ENCODE results near the gene LEMD2. TPM values are rescaled to one million over a fixed set of nuclear protein-coding genes. Genes with fewer than 3 reads are reported as not detected.

Gene LEMD2
- total and polyA plus RNA-seq, 2 of the 4 experiments (the other 2 are of a cell fraction) = 26.5 to 43.6 TPM

DNA sequence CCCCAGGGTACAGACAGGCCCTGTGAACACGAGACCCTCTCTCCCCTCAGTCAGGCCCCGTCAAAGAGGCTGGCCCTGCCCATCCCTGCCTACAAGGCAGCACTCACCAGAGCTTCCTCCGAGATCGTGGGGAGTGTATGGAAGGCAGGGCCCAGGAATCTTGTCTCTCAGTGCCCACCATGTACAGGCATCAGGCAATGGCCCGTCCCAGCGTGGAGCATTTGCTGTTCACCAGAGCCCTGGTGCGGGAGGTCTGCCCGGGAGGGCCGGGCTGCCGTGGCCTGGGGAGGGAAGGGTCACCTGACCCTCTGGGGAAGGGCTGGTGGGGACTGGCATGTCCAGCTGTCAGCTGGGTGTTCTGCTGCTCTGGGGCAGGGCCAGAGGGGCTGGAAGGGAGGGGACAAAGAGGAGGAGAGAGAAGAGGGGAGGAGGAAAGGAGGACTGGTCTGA, 42.3 kb downstream of the LEMD2 start, which contains the start of gene IP6K3:
IP6K3 (minus strand) TSS at position 255 of the 450 bp plus-strand sequence. CDS start 11,429 bp downstream, outside the sequence.
- DNase-seq (no peak), ATAC-seq (ENCODE audit: low read depth) (peak; percentile 25)
- intact Hi-C loops (cut with micrococcal nuclease) (no loop called here), in situ Hi-C loops (cut with MboI; ENCODE audit: low sequenced_read_pairs) (no loop called here), dilution Hi-C loops (cut with HindIII; ENCODE audit: low sequenced_read_pairs, unreplicated experiment) (no loop called here)
- H3K36me3 ChIP-seq (ENCODE audit: control insufficient read depth, insufficient read depth, low read length) = no peaks in the 10 kb centered on the region
- H3K23ac ChIP-seq (ENCODE audit: low read depth, low read length) = peak within 1 kb of the TSS; percentile 74
- peak within 1 kb of the TSS; percentile 86 for H2AFZ ChIP-seq (replicated peaks; ENCODE audit: low read length, poor library complexity)
- peak within 1 kb of the TSS; percentile 94 for H3K14ac ChIP-seq (replicated peaks; ENCODE audit: low read depth, low read length)
- H3K27me3 ChIP-seq (ENCODE audit: control insufficient read depth, insufficient read depth, low read length) = peaks cover 6% of the 10 kb centered on the region; the same call in 1 of the 2 replicates
- TF ChIP-seq BHLHE40 (IDR thresholded peaks at IDR 0.05; ENCODE audit: low read depth, low read length) (no peak), CHD1 (IDR thresholded peaks at IDR 0.05; ENCODE audit: low read depth, low read length) (no peak), SMC3 (IDR thresholded peaks at IDR 0.05; ENCODE audit: low read depth, low read length) (no peak), MAZ (IDR thresholded peaks at IDR 0.05; ENCODE audit: borderline replicate concordance, low read depth, low read length) (no peak), MXI1 (IDR thresholded peaks at IDR 0.05; ENCODE audit: borderline replicate concordance, low read depth, low read length) (no peak), RCOR1 (IDR thresholded peaks at IDR 0.05; ENCODE audit: insufficient replicate concordance, low read length) (no peak), POLR2A (IDR thresholded peaks at IDR 0.05; ENCODE audit: low read depth, low read length) (no peak), CEBPB (IDR thresholded peaks at IDR 0.05; ENCODE audit: low read depth, low read length) (no peak), NFE2L2 (IDR thresholded peaks at IDR 0.05; ENCODE audit: low read depth, low read length) (no peak)
- POLR2A ChIA-PET (ENCODE audit: unreplicated experiment) = no interaction called here
- no peak within 1 kb of the TSS for H3K4me3 ChIP-seq (ENCODE audit: insufficient read depth, low read depth, low read length)
- peak within 1 kb of the TSS; percentile 87 for H2BK20ac ChIP-seq (ENCODE audit: low read depth, low read length)
- 33% methylated on average over 6 of the region's 10 CpGs; no CpG with 5 or more reads in 1 of the 2 experiments for WGBS, 2 experiments (ENCODE audit: extremely low coverage in 2 of 2, insufficient read length in 1 of 2)
- H3K4me2 ChIP-seq (ENCODE audit: low read depth, low read length) = peak within 1 kb of the TSS; percentile 69
- peaks cover 10% of the 10 kb centered on the region for H3K9me1 ChIP-seq (ENCODE audit: insufficient read depth, low read length)
- peak within 1 kb of the TSS; percentile 30 for H3K27ac ChIP-seq (ENCODE audit: insufficient read depth, low read length)
- BruUV-seq (replicated peaks) = no TSS peak
- H3K9ac ChIP-seq (ENCODE audit: low read depth, low read length) = no peak within 1 kb of the TSS; the same call in none of the 2 replicates
- H4K8ac ChIP-seq (ENCODE audit: low read depth in 2 of 2, low read length in 2 of 2) = peak within 1 kb of the TSS; percentile 77 to 96
- no peaks in the 10 kb centered on the region; a peak in 1 of 4 replicates for H3K79me1 ChIP-seq (ENCODE audit: low read depth in 1 of 2, low read length in 2 of 2)
- H2AK5ac ChIP-seq (ENCODE audit: low read depth, low read length) = peak within 1 kb of the TSS; percentile 88
- H3K4ac ChIP-seq (ENCODE audit: low read depth, low read length) = peak within 1 kb of the TSS; percentile 92
- H3K18ac ChIP-seq (ENCODE audit: low read depth, low read length) = peak within 1 kb of the TSS; percentile 85
- H3K56ac ChIP-seq (ENCODE audit: extremely low read depth, insufficient read depth, low read length) = no peak within 1 kb of the TSS
- peak within 1 kb of the TSS; percentile 91 for H4K91ac ChIP-seq (ENCODE audit: insufficient read depth, low read depth, low read length)
- peaks cover 33% of the 10 kb centered on the region for H3K4me1 ChIP-seq (ENCODE audit: control insufficient read depth, insufficient read depth, low read length)
- peak within 1 kb of the TSS; percentile 72 for H4K5ac ChIP-seq (ENCODE audit: low read depth, low read length)
- H2BK5ac ChIP-seq (ENCODE audit: low read depth, low read length, poor library complexity, severe bottlenecking) = peak within 1 kb of the TSS; percentile 65
- no peaks in the 10 kb centered on the region for H3K9me3 ChIP-seq (ENCODE audit: control insufficient read depth, insufficient read depth, low read length)
- peaks cover 3% of the 10 kb centered on the region; the same call in 1 of the 2 replicates for H4K20me1 ChIP-seq (ENCODE audit: insufficient read depth, low read length)
- peak within 1 kb of the TSS; percentile 92 for H2AK9ac ChIP-seq (replicated peaks; ENCODE audit: low read depth, low read length, poor library complexity)
- H2BK120ac ChIP-seq (ENCODE audit: low read depth, low read length) = peak within 1 kb of the TSS; percentile 96
- peak within 1 kb of the TSS; percentile 95; the same call in 2 of the 3 replicates for H2BK15ac ChIP-seq (ENCODE audit: low read depth, low read length)
- CTCF ChIA-PET = interaction anchor here (2.0 to 5.0 kb wide), 3 partner anchors 15 to 281 kb away, joined by 10 to 29 read pairs (median 17); no protein-coding TSS in a partner anchor
